HepG2 (cell line): ENCODE measurements around the gene ANKRD53.

Experiments used
- ARNTL ChIP-seq: sonication (generic); formaldehyde crosslinking; IDR thresholded peaks from 2 replicates; pipeline ENCODE4 v1.4.0; 2020; ENCODE audit warnings: mild to moderate bottlenecking, missing genetic modification reagents
- GATAD2A ChIP-seq: IDR thresholded peaks from 2 replicates; pipeline ENCODE4 v1.6.1; 2016
- NR2C2 ChIP-seq: sonication (generic); formaldehyde crosslinking; IDR thresholded peaks from 2 replicates; pipeline ENCODE4 v1.4.0; 2020; ENCODE audit warnings: missing genetic modification reagents, mild to moderate bottlenecking, moderate library complexity, borderline replicate concordance
- POLR2AphosphoS5 ChIP-seq: IDR thresholded peaks from 2 replicates; pipeline ENCODE4 v1.6.1; 2012; ENCODE audit warnings: low read depth, low read length
- SKI ChIP-seq: fragments of 450-650 bp; IDR thresholded peaks from one replicate; pipeline ENCODE4 v1.6.1; 2018; ENCODE audit warnings: mild to moderate bottlenecking; ENCODE audit not compliant: partially characterized antibody
- ZBTB1 ChIP-seq: sonication (generic); formaldehyde crosslinking; IDR thresholded peaks from 2 replicates; pipeline ENCODE4 v1.4.0; 2020; ENCODE audit warnings: missing genetic modification reagents, borderline replicate concordance
- TF ChIP-seq, protein P1 (sequence below): IDR thresholded peaks from 2 replicates; pipeline ENCODE4 v1.6.1; 2016; ENCODE audit warnings: low read depth, missing genetic modification reagents, missing compliant biosample characterization
- TF ChIP-seq, protein P2 (sequence below): IDR thresholded peaks from 2 replicates; pipeline ENCODE4 v1.6.1; 2016; ENCODE audit warnings: mild to moderate bottlenecking
- TF ChIP-seq, protein P3 (sequence below): sonication (generic); formaldehyde crosslinking; IDR thresholded peaks from 2 replicates; pipeline ENCODE4 v1.5.0; 2020; ENCODE audit warnings: mild to moderate bottlenecking, missing genetic modification reagents, moderate library complexity

DNA sequence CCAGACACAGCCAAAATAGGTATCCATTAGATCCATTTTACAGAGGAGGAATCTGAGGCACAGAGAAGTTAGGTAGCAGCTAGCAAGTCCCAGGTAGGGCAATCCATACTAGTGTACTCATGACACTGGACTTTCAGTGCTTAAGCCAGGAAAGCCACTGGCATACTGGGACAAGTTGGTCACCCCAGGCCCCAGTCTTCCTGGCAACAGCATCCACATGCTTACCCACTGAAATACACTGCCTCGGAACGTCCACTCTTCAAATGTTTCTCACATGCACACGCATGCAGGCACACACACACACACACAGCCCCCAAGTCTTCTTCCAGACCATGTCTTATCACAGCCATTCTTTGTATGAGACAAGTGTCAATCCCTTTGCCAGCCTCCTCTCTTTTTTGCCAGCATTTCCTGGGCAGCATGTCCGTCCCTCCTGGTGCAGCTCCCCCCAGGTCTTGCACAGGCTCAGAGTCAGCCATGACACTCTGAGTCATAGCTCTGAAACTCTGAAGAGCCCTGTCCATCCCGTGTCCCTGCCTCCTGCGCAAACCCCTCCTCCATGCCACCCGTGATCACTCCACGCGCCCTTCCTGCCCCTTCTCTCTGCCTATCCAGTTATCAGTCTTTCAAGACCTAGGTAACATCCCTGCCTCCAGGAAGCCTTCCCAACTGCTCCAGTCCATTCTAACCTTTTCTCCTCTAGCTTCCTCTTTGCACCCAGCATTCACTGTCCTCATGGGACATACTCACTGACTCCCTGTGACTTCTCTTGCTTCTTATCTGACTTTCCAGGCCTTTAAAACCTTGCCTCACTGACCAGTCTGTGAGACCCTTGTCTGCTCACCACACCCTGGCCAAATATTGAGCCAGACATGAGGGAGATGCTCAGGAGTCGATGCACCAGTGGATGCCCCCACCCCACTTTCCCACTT, 27.1 kb downstream of the ANKRD53 start:
- TF ChIP-seq, protein P1, sequence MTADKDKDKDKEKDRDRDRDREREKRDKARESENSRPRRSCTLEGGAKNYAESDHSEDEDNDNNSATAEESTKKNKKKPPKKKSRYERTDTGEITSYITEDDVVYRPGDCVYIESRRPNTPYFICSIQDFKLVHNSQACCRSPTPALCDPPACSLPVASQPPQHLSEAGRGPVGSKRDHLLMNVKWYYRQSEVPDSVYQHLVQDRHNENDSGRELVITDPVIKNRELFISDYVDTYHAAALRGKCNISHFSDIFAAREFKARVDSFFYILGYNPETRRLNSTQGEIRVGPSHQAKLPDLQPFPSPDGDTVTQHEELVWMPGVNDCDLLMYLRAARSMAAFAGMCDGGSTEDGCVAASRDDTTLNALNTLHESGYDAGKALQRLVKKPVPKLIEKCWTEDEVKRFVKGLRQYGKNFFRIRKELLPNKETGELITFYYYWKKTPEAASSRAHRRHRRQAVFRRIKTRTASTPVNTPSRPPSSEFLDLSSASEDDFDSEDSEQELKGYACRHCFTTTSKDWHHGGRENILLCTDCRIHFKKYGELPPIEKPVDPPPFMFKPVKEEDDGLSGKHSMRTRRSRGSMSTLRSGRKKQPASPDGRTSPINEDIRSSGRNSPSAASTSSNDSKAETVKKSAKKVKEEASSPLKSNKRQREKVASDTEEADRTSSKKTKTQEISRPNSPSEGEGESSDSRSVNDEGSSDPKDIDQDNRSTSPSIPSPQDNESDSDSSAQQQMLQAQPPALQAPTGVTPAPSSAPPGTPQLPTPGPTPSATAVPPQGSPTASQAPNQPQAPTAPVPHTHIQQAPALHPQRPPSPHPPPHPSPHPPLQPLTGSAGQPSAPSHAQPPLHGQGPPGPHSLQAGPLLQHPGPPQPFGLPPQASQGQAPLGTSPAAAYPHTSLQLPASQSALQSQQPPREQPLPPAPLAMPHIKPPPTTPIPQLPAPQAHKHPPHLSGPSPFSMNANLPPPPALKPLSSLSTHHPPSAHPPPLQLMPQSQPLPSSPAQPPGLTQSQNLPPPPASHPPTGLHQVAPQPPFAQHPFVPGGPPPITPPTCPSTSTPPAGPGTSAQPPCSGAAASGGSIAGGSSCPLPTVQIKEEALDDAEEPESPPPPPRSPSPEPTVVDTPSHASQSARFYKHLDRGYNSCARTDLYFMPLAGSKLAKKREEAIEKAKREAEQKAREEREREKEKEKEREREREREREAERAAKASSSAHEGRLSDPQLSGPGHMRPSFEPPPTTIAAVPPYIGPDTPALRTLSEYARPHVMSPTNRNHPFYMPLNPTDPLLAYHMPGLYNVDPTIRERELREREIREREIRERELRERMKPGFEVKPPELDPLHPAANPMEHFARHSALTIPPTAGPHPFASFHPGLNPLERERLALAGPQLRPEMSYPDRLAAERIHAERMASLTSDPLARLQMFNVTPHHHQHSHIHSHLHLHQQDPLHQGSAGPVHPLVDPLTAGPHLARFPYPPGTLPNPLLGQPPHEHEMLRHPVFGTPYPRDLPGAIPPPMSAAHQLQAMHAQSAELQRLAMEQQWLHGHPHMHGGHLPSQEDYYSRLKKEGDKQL (CRISPR knock-in tag), result no peak
- no peak for TF ChIP-seq NR2C2 (CRISPR knock-in tag)
- no peak for TF ChIP-seq ARNTL
- TF ChIP-seq POLR2AphosphoS5, result no peak
- no peak for TF ChIP-seq SKI
- TF ChIP-seq GATAD2A (CRISPR knock-in tag), result no peak
- TF ChIP-seq, protein P2, sequence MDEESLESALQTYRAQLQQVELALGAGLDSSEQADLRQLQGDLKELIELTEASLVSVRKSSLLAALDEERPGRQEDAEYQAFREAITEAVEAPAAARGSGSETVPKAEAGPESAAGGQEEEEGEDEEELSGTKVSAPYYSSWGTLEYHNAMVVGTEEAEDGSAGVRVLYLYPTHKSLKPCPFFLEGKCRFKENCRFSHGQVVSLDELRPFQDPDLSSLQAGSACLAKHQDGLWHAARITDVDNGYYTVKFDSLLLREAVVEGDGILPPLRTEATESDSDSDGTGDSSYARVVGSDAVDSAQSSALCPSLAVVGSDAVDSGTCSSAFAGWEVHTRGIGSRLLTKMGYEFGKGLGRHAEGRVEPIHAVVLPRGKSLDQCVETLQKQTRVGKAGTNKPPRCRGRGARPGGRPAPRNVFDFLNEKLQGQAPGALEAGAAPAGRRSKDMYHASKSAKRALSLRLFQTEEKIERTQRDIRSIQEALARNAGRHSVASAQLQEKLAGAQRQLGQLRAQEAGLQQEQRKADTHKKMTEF (CRISPR knock-in tag), result no peak
- TF ChIP-seq, protein P3, sequence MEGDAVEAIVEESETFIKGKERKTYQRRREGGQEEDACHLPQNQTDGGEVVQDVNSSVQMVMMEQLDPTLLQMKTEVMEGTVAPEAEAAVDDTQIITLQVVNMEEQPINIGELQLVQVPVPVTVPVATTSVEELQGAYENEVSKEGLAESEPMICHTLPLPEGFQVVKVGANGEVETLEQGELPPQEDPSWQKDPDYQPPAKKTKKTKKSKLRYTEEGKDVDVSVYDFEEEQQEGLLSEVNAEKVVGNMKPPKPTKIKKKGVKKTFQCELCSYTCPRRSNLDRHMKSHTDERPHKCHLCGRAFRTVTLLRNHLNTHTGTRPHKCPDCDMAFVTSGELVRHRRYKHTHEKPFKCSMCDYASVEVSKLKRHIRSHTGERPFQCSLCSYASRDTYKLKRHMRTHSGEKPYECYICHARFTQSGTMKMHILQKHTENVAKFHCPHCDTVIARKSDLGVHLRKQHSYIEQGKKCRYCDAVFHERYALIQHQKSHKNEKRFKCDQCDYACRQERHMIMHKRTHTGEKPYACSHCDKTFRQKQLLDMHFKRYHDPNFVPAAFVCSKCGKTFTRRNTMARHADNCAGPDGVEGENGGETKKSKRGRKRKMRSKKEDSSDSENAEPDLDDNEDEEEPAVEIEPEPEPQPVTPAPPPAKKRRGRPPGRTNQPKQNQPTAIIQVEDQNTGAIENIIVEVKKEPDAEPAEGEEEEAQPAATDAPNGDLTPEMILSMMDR (CRISPR knock-in tag), result no peak
- TF ChIP-seq ZBTB1, result no peak
